Activated CD4-positive, alpha-beta T cell treated with anti-CD3 and anti-CD28 coated beads, Interleukin-10, Interleukin-2, amounts not matched to agents 100 ng/mL and 50 ng/mL, durations not matched to agents 16 hours and 8 hours (primary cell): ENCODE results near the gene PLCXD1.
"Not testable (repeated sequence)": the region's sequence is repeated elsewhere in the genome, so short reads cannot be mapped to it uniquely, and the experiment has no call there.

Experiments
- DNase-seq: peaks from one replicate; pipeline ENCODE4 v3.0.0-alpha.2; 2020

PLCXD1 gene

DNA sequence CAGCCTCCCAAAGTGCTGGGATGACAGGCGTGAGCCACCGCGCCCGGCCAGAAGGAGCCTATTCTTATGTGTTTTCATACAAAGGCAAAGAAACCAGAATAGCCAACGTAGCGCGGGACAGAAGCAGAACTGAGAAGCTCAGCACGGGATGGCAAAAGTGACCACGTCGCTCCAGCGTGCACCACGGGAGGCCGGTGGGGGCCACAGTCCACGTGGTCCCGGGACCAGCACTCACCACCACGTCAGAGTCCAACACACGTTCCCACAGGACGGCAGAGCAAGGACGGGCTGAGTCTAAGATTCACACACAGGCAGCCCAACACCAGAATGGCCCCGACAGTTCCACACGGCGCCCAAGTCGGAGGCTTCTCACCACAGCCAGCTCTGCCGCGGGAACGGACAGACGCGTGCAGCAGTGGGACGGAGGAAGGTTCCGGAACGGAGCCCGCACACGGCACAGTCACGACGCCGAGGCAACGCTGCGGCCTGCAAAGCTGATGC lies 56.2 kb downstream of the PLCXD1 start:
- DNase-seq = no peak

DNA sequence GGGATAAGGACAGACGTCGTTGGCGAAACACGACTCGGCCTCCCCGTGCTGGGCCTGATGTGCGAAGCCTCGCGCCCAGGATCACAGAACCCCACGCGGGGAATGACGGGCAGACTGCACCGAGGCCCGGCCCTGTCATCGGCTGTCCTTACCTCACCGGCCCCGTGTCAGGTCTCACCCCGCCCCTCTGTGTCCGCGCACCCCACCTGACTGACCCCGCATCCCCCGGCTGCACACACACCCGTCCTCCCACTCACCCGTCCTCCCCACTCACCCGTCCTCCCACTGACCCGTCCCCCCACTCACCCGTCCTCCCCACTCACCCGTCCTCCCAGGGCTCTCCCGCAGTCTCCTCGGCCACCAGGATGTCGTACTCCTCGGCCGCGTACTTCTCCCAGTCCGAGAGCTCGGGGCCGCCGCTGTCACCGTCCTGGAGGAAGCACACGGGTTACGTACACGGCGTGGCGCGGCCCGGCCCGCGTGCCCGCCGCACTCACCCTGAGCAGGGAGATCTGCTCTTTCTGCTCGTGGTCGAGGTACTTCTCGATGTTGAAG lies 57.2 kb downstream of the PLCXD1 start:
- DNase-seq = no peak

DNA sequence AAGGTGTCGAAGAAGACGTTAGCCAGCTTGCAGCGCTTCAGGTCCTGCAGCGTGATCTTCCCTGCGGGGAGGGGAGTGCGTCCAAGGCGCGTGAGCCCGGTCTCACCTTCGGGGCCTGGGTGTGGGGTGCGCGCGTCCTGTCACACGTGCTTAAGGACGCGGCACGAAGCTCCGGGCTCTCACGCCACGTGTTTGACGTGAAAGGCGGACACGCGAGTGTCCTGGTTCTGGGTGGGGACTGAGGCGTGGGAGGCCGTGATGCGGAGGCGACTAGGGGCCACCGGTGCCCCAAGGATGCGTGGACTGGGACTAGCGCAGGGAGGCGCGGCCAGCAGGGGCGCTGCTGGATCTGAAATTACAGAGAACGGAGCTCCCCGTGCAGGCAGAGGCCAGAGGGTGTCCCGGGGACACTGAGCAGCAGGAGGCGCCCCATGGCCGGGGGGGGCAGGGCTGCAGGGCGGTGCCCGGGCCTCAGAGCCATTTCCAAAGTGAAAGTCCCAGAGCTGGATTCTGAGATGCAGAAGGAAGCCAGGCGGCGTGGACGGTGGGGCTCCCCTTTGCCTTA lies 57.7 kb downstream of the PLCXD1 start:
- no peak for DNase-seq

DNA sequence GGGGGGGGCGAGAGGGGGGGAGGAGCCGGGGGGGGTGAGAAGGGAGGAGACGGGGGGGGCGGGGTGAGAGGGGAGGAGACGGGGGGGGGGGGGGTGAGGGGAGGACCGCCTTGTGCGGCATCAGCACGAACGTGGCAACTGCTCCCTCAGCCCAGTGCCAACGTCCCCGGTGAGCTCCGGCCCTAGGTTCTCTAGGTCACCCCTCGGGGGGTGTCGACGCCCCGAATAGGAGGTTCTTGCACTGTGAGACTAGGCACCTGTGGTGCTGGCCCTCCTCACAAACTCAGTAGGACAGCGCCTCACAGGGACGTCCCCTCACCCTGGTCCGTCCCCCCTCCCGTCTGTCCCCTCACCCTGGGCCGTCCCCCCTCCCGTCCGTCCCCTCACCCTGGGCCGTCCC lies 58.9 kb downstream of the PLCXD1 start:
- no peak for DNase-seq

DNA sequence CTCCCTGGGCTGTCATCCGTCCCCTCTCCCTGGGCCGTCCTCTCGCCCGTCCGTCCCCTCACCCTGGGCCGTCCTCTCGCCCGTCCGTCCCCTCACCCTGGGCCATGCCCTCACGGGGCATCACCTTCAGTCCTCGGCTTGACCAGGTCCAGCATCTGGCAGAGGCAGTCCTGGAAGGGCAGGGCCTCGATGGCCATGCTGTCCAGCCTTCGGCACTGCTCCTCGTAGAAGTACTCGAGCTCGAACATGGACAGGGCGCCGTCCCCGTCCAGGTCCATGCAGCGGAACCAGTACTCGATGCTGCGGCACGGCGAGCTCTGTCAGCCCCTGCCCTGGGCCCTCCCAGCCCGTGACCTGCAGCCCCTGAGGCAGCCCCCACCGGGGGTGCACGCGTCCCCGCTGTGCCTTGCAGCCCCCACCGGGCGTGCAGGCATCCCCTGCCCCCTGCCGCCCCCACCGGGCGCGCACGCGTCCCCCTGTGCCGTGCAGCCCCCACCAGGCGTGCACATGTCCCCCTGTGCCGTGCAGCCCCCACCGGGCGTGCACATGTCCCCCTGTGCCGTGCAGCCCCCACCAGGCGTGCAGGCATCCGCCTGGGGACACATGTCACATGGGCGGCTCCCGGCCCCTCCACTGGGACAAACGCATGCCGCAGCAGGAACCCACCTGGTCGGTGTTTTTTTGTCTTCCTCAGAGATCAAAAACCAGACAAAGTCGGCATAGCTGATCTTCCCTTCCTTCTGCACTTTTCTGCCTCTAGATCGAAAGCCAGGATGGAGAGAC lies 59.7 kb downstream of the PLCXD1 start:
- no peak for DNase-seq

DNA sequence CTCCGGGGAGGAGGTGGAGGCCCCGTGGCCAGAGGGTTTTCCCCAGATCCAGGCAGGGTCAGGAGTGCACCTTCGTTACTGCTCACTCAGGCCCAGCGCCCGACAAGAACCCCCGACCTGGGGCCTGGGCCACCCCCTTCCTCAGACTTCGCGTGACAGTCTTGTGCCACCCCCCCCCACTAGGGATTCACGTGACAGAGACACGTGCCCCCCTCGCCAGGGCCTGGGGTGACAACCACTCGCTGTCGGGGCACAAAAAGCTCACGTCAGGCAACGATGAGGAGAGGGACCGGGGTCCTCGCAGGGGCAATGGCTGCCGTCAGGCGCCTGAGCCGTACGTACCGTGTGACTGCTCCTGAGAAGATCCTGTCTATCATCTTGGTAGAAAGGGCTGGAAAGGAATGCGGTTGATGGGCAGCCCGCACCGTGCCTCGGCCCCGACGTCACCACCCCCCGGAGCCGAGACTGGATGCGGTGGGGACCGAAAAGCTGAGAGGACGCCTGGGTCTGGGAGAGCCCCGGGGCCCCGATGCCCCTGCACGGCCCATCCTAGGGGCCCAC lies 60.4 kb downstream of the PLCXD1 start:
- no peak for DNase-seq

DNA sequence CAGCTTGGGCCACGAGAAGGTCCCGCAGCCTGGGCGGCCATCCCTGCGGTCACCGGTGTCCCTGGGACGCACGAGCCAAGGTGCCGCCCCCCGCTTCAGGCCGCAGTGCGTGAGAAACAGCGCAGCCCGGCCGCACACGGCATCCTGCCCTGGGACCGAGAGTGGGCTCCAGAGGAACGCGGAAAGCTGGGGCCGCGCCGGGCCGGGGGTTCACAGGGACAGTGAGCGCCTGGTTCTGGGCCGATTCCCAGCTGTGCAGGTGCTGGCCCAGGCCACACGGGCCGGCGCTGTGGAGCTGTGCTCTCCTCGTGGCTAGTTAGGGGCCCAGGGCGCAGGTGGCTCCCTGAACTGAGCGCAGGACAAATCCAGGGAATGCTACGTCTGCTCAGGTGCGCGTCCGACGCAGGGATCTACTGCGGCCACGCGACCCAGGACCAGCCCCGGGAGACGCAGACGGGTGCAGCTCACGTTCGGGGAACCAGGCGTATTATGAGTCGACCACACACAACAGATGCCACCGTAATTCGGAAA lies 63.3 kb downstream of the PLCXD1 start:
- DNase-seq = no peak

DNA sequence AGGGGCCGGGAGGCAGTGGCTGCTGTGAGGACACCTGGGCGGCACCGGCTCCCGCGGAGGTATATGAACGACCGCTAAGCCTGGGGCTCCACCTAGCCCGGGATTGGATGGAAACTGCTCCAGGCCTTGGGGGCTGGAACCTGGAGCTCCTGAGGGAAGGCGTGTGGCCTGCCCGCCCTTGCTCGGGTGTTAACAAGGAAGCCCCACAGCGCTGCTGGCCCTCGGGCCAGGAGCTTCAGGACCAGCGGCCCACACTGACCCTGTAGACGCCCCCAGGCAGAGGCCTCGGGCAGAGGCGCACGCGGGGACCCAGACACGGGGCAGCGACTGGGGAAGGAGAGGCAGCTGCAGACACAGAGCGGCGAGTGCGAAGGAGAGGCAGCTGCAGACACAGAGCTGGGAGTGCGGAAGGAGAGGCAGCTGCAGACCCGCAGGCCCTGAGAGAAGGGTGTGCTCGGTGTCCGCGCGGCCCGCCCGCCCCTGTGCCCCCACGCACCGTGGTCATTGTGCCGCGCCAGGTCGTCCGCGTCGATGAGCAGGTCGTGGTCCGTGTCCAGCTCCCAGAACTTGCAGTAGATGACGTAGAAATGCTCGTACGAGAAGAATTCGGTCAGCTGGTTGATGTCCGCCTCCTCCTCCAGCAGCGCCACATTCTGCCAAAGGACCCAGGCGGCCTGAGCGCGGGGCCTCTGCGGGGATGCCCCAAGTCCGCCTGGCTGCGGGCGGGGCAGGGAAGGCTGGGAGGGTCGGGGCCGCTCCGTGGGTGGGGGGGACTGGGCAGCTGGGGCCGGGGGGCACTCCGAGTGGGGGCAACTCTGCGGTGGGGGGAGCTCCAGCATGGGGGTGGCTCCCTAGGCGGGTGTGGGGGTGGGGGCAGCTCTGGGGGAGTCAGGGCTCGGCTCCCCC lies 64.1 kb downstream of the PLCXD1 start:
- DNase-seq = no peak

DNA sequence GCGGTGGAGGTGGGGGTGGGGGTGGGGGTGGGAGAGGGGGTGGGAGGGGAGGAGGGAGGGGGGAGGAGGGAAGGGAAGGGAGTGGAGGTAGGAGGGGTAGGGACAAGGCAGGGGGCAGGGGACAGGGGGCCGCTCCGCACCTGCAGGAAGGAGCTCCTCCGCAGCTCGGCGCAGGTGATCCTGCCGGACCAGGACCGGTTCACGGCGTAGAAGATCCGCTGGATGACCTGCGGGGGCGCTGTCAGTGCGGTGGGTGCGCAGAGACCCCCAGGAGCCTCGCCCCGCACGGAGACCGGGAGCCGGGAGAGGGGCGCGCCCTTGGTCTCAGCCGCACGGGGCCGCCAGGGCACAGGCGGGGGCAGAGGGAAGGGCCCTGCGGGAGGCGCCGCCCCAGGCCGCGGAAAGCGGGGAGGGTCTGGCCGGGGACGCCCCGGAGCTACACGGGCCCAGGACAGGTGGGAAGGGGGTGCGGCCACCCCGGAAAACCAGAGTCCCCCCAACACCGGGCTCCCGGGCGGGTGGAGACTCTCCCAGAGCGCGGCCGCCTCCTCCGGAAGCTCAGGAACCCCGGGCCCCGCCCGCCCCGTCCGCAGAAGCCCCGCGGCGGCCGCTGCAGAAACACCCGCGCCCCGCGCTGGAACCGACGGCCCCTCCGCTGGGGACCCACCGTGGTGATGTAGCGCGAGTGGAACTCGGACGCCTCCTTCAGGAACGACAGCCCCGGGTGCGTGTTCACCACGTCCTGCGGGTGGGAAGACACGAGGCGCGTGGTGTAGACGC lies 65.0 kb downstream of the PLCXD1 start:
- no peak for DNase-seq

DNA sequence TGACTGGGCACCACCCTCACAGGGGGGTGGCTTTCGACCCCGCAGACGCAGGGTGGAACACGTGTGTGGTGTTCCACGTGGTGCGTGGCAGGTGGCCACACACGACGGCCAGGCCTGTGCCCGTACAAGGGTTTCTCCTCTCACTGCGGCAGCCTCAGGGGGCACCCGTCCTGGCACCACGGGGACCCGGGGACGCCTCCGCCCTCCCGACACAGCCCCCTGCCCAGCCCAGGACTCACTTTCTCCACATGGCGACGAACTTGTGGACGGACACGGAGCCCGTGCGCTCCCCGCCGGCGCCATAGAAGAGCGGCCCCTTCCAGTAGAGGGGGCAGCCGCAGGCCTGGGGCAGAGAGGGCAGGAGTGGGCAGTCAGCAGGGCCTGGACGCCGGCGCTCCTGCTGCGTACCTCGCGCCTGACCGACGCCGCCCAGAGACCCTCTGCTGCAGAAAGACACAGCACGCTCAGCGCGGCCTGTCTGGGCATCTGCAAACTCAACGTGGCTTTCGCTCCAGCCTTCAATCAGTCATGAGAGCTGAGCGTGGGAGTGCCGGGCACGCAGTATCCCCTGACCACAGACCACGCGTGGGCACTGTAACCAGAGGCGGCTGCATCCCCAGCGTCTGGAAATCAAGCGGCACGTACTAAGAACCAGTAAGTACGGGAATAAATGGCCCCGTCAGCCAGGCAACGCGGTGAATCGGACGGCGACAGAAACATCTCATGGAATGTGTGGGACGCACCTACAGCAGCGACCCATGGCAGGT lies 66.4 kb downstream of the PLCXD1 start:
- no peak for DNase-seq

DNA sequence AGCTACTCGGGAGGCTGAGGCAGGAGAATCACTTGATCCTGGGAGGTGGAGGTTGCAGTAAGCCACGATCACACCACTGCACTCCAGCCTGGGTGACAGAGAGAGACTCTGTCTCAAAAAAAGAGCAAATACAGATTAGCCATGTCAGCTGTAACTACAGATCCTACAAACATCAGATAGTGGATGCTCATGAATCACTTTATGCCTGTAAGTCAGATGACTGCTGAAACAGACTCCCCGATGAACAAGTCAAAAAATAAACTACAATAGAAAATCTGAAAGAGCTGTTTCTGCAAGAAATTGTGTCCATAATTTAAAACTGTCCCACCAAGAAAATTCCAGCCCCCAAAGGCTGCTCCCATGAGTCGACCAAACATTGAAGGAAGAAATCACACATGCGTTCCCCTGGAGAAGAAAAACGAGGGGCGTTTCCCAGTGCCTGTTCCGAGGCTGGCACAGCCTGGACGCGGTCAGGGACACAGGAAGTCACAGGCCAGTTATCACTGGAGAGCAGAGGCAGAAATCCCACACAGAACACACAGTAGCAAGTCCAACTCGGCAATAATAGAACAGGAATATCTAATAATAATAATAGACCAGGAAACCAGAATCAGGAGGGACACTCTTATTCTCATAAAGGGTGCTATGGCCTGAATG lies 67.4 kb downstream of the PLCXD1 start:
- no peak for DNase-seq

DNA sequence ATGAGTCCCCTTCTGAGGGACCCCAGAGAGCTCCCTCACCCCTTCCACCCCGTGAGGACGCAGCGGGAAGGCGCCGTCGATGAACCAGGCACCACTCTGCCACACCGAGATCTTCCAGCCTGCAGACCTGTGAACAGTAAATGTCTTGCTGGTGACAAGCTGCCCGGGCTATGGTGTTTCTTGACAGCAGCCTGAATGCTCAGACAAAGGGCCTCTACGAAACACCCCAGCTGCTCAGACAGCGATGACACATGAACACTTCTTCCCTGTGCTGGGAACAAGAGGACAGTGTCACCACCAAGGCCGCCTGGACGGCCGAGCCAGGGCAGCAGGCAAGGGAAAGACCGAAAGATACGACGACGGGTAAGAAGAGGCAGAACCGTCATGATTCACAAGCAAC lies 68.0 kb downstream of the PLCXD1 start:
- DNase-seq = no peak

DNA sequence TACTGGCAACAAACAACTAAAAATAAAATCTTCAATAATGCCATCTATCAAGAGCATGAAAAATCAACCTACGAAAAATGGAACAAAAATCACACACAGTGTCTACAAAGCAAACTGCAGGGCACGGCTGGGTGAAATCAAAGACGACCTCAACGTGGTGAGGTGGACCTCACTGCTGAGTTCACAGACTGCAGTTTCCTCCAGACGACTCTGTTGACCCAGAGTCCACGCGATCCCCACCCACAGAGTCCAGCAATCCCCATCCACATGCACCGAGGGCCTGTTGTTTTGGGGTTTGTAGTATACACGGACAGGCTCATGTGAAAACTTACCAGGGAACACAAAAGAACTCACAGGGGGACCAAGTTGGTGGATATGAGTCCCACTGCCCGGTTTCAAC lies 68.5 kb downstream of the PLCXD1 start:
- DNase-seq = no peak

DNA sequence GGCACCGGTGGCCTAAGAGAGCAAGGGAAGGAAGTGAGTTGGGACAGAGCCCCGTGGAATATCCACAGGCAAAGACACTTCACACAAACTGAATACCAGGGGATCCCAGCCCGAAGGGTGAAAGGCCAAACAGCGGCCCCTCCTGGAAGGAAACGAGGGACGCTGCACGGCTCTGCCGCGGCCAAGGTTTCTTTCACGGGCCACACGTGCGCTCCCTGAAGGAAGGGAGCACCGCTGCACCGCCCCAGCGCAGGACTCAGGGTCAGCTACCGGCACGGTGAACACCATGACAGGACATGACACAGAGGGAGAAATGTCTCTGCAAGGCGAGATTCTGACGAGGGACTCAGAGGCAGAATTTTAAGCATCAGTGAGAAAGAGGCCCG lies 69.0 kb downstream of the PLCXD1 start:
- DNase-seq = no peak

DNA sequence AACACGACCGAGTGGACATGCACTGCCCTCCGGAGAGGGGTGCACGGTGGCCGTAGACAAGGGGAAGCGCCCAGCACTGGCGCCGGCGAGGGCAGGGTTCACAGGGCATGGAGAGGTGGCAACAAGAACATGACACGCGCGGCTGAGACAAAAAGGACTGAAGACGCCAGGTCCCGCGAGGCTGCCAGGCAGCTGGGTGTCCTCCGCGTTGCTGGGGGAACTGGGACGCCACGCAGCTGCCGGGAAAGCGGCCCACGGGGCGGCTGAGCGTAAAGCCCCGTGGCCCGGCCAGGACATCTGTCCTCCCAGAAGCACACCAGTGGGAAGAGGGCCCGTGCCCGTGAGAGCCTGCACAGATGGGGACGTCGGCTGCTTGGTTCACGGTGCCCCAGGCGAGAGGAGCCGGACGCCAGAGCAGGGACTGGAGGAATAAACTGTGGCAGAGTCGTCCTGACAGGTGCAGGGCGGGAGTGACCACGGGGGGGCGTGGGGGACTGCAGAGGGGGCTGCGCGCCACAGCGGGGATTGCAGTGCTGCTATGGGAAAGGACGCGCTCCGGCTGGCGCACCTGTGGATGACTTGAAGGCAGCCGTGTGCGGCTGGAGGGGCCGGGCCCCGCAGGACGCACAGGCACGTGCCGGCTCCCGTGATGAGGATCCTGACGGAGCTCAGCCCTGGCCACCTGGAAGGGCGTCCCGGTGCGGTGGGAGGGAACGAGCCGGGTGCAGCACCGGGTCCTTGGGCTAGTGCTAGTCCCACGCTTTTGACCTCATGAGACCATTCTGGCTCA lies 69.5 kb downstream of the PLCXD1 start:
- no peak for DNase-seq

DNA sequence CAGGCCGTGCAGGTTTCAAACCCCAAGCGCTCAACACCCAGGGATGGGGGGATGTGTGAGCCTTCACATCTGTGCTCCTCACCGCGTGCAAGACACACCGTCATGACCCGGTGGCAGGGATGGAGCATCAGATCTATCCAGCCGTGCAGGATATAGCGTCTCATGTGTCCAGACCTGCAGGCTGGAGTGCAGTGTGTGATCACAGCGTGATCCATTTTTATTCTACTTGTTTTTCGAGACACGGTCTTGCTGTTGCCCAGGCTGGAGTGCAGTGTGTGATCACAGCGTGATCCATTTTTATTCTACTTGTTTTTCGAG lies 70.1 kb downstream of the PLCXD1 start:
- DNase-seq = not testable (repeated sequence)

DNA sequence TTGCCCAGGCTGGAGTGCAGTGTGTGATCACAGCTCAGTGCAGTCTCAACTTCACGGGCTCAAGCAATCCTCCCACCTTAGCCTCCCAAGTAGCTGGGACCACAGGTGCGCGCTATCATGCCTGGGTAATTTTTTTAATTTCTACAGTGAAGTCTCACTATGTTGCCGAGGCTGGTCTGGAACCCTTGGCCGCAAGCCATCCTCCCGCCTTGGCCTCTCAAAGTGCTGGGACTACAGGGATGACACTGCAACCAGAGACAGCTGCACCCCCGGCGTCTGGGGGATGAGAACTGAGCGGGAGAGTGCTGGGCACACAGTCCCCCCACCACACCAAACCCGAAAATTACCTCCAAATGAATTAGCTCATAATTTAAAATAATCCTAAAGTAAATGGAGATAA lies 70.6 kb downstream of the PLCXD1 start:
- DNase-seq = no peak

DNA sequence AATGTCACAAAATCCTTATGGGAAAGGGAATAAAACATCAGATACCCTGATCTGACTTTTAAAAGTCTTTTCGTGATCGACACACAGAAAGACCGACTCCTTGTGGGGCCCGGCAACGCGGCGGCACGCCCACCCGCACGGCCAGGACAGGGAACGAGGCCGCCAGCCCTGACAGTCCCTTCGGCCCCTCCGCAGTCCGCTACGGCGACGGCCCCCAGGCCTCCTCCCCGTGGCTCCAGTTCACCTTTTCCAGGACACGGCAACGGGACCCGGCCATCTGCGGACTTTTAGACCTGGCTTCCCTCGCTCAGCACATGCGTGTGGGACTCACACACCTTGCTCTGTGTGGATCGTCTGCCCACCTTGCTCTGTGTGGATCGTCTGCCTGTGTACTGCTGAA lies 71.0 kb downstream of the PLCXD1 start:
- DNase-seq = no peak

DNA sequence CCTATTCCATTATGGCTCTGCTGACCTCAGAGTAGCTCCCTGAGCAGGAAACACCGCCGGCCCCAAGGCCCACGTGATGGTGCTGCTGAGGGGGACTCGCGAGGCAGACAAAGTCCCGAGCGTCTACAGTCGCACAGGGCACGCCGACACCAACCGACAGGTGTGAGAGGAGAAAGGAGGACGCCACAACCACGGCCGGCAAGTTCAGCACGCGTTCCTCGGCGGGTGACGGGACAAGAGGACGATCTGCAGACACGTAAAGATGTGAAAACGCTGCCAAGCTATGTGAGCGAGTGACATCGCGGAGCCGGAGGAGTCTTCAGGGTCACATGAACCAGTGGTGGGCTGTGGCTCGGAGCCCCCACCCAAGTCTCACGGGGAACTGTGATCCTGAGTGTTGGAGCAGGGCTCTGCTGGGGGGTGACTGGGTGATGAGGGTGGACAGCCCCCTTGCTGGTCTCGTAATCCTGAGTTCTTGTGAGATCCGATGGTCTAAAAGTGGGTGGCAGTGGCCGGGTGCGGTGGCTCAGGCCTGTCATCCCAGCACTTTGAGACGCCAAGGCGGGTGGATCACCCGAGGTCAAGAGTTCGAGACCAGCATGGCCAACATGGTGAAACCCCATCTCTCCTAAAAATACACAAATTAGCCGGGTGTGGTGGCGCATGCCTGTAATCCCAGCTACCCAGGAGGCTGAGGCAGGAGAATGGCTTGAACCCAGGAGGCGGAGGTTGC lies 71.6 kb downstream of the PLCXD1 start:
- no peak for DNase-seq
